ENCODE results near the gene TTLL3. TPM values are rescaled to one million over a fixed set of nuclear protein-coding genes. Genes with fewer than 3 reads are reported as not detected.
A peak's percentile ranks its signal among the peaks of the same experiment; 100 is the strongest.
"Not testable (repeated sequence)": the region's sequence is repeated elsewhere in the genome, so short reads cannot be mapped to it uniquely, and the experiment has no call there.

Gene TTLL3
- total and polyA plus RNA-seq, 12 donors = 10.1 to 214 (median 45.5) TPM

GRCh38 chr3:9843715-9844438 is 33.8 kb downstream of the TTLL3 start, which contains the start of gene RPUSD3:
TSS of gene RPUSD3 (minus strand) at chr3:9844008. CDS start at chr3:9843990, 18 bp downstream.
- peaks cover 7 to 8% of the 10 kb centered on the region in 2 donors for H3K4me1 ChIP-seq (replicated peaks in 1 of 2)
- WGBS, 4 donors = 0 to 1% (median 0%) methylated on average over 7 to 42 of the region's 42 CpGs
- peak within 1 kb of the TSS in 4 of 5 donors; percentile 51 to 84 (median 79) for H3K27ac ChIP-seq
- intact Hi-C loops (cut with DNase I) = loop anchor here (5.0 to 10.0 kb wide), 2 partner anchors 78 to 301 kb away; partner anchors contain the start of gene VHL (in 1 of the 2)
- no peak for TF ChIP-seq CTCF (IDR thresholded peaks at IDR 0.05)
- TF ChIP-seq POLR2A (IDR thresholded peaks at IDR 0.05) = peak in 1 of 2 donors; percentile 60
- H3K9me3 ChIP-seq (replicated peaks in 1 of 3) = no peaks in the 10 kb centered on the region
- H3K4me3 ChIP-seq = peak within 1 kb of the TSS; percentile 37 to 89 (median 62)
- no peaks in the 10 kb centered on the region for H3K27me3 ChIP-seq
- H3K36me3 ChIP-seq (replicated peaks in 1 of 2) = peaks cover 0 to 27% of the 10 kb centered on the region in 2 donors
- DNase-seq = peak; percentile 98 to 99 (median 99)

DNA sequence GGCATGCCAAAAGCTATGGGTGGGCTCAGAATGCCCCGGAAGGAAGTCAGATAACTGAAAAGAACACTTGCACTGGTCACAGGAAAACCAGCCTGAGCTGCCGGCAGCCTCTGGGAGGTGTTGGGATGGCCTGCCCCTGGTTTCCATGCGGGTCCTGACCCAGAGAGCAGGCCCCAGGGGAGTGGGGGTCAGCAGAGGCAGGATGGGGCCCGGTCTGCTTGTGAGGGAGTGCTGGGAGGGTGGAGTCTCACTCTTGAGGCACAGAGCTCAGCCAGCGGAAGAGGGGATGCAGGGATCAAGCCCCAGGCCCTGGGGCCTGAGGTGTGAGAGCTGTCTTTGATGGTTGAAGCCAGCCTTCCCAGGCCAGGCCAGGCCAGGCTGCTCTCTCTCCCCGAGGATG is 36.2 kb downstream of the TTLL3 start:
- TF ChIP-seq POLR2A (IDR thresholded peaks at IDR 0.05) = no peak
- no peak for TF ChIP-seq CTCF (IDR thresholded peaks at IDR 0.05)
- Histone ChIP-seq H3K4me3 (no peak overlapping the region), H3K4me1 (replicated peaks in 1 of 2) (peaks cover 7 to 8% of the 10 kb centered on the region in 2 donors), H3K27ac (no peak overlapping the region), H3K9me3 (replicated peaks in 1 of 3) (no peaks in the 10 kb centered on the region), H3K36me3 (replicated peaks in 1 of 2) (peaks cover 0 to 9% of the 10 kb centered on the region in 2 donors), H3K27me3 (no peaks in the 10 kb centered on the region)
- WGBS, 4 donors = 63 to 79% (median 73%) methylated on average over 4 to 6 of the region's 6 CpGs
- intact Hi-C loops (cut with DNase I) = loop anchor here in 1 of 2 donors (10.0 kb wide), 1 partner anchor 299 kb away; the partner anchor contains the start of gene VHL
- no peak for DNase-seq

GRCh38 chr3:9846931-9847488 is 36.9 kb downstream of the TTLL3 start:
- 80 to 94% (median 94%) methylated on average over 4 to 6 of the region's 6 CpGs; no CpG with 5 or more reads in 1 of the 4 donors for whole genome bisulfite sequencing, 4 donors
- Histone ChIP-seq H3K27ac (no peak overlapping the region), H3K4me3 (no peak overlapping the region), H3K36me3 (replicated peaks in 1 of 2) (peaks cover 0 to under 1% of the 10 kb centered on the region in 2 donors), H3K4me1 (replicated peaks in 1 of 2) (peaks cover 7 to 8% of the 10 kb centered on the region in 2 donors), H3K9me3 (replicated peaks in 1 of 3) (no peaks in the 10 kb centered on the region), H3K27me3 (no peaks in the 10 kb centered on the region)
- TF ChIP-seq POLR2A (IDR thresholded peaks at IDR 0.05) = no peak
- TF ChIP-seq CTCF (IDR thresholded peaks at IDR 0.05) = no peak
- intact Hi-C loops (cut with DNase I) = loop anchor here in 1 of 2 donors (10.0 kb wide), 1 partner anchor 298 kb away; the partner anchor contains the start of gene VHL
- DNase-seq = no peak

DNA sequence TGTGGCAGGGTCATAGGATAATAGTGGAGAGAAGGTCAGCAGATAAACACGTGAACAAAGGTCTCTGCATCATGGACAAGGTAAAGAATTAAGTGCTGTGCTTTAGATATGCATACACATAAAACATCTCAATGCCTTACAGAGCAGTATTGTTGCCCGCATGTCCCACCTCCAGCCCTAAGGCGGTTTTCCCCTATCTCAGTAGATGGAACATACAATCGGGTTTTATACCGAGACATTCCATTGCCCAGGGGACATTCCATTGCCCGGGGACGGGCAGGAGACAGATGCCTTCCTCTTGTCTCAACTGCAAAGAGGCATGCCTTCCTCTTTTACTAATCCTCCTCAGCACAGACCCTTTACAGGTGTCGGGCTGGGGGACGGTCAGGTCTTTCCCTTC is 37.8 kb downstream of the TTLL3 start:
- H3K27me3 ChIP-seq; H3K27ac ChIP-seq; H3K4me3 ChIP-seq; H3K36me3 ChIP-seq (replicated peaks in 1 of 2); DNase-seq; H3K9me3 ChIP-seq (replicated peaks in 1 of 3); H3K4me1 ChIP-seq (replicated peaks in 1 of 2): not testable (repeated sequence)
- 56 to 68% (median 62%) methylated on average over 7 to 9 of the region's 9 CpGs for WGBS, 4 donors
- intact Hi-C loops (cut with DNase I) = loop anchor here in 1 of 2 donors (10.0 kb wide), 1 partner anchor 297 kb away; the partner anchor contains the start of gene VHL
